Neuronal stem cell (in vitro differentiated cells): Measurements from ENCODE around the gene SOX8.
A peak's percentile ranks its signal among the peaks of the same experiment; 100 is the strongest.

ENCODE experiments used
- DNase-seq: peaks from one replicate; pipeline ENCODE4 v3.0.0-alpha.2; 2013; ENCODE audit warnings: low spot score
- H2AFZ ChIP-seq: one replicate; pipeline ENCODE4 v1.6.1; 2013; ENCODE audit warnings: mild to moderate bottlenecking, low read length, inconsistent platforms
- H2AK5ac ChIP-seq: 2 replicates; pipeline ENCODE4 v1.6.1; 2013; ENCODE audit warnings: low read depth, mild to moderate bottlenecking, inconsistent platforms, low read length, moderate library complexity, mixed read lengths
- H2BK120ac ChIP-seq: 2 replicates; pipeline ENCODE4 v1.6.1; 2013; ENCODE audit warnings: low read depth, mild to moderate bottlenecking, inconsistent platforms, low read length, moderate library complexity, mixed read lengths
- H2BK12ac ChIP-seq: one replicate; pipeline ENCODE4 v1.6.1; 2013; ENCODE audit warnings: low read length, inconsistent platforms
- H2BK15ac ChIP-seq: 2 replicates; pipeline ENCODE4 v1.6.1; 2013; ENCODE audit warnings: mild to moderate bottlenecking, low read length, inconsistent platforms, mixed read lengths
- H2BK5ac ChIP-seq: one replicate; pipeline ENCODE4 v1.6.1; 2013; ENCODE audit warnings: inconsistent platforms, mild to moderate bottlenecking, low read length, moderate library complexity
- H3K14ac ChIP-seq: one replicate; pipeline ENCODE4 v1.6.1; 2013; ENCODE audit warnings: low read length, inconsistent platforms
- H3K18ac ChIP-seq: 2 replicates; pipeline ENCODE4 v1.6.1; 2013; ENCODE audit warnings: low read length, inconsistent platforms
- H3K23ac ChIP-seq: 2 replicates; pipeline ENCODE4 v1.6.1; 2013; ENCODE audit warnings: low read depth, mild to moderate bottlenecking, mixed read lengths, low read length, inconsistent platforms; ENCODE audit not compliant: poor library complexity
- H3K27ac ChIP-seq: replicated peaks from 3 replicates; pipeline ENCODE4 v1.5.1; 2013; ENCODE audit warnings: low read length, inconsistent platforms
- H3K27me3 ChIP-seq, 3 experiments: 2 replicates each; pipeline ENCODE4 v1.6.1; 2013; ENCODE audit warnings: low read length in 3 of 3, mild to moderate bottlenecking in 2 of 3, inconsistent platforms in 1 of 3, low read depth in 1 of 3, mixed read lengths in 1 of 3, moderate library complexity in 1 of 3; ENCODE audit not compliant: control insufficient read depth in 3 of 3, insufficient read depth in 3 of 3
- H3K36me3 ChIP-seq, 2 donors: replicated peaks in 1 of 2; 2 replicates each; pipeline ENCODE4 v1.6.1; 2013; ENCODE audit warnings: low read length in 2 of 2; ENCODE audit not compliant: control insufficient read depth in 2 of 2, insufficient read depth in 2 of 2
- H3K4ac ChIP-seq: 2 replicates; pipeline ENCODE4 v1.6.1; 2013; ENCODE audit warnings: inconsistent platforms, mild to moderate bottlenecking, low read length, moderate library complexity
- H3K4me1 ChIP-seq, 2 donors: 1 replicate in 1 of 2; 2 replicates in 1 of 2; pipeline ENCODE4 v1.6.1; 2013; ENCODE audit warnings: low read length in 2 of 2, low read depth in 1 of 2; ENCODE audit not compliant: control insufficient read depth in 2 of 2, insufficient read depth in 1 of 2
- H3K4me2 ChIP-seq: one replicate; pipeline ENCODE4 v1.6.1; 2013; ENCODE audit warnings: mild to moderate bottlenecking, low read length, inconsistent platforms; ENCODE audit not compliant: insufficient read depth, poor library complexity, severe bottlenecking
- H3K4me3 ChIP-seq, 2 donors: 2 replicates each; pipeline ENCODE4 v1.5.1; 2013; ENCODE audit warnings: low read length in 2 of 2, mild to moderate bottlenecking in 2 of 2, inconsistent platforms in 1 of 2, moderate library complexity in 1 of 2
- H3K79me1 ChIP-seq: one replicate; pipeline ENCODE4 v1.6.1; 2013; ENCODE audit warnings: low read depth, mild to moderate bottlenecking, inconsistent platforms, low read length, moderate library complexity
- H3K9ac ChIP-seq: one replicate; pipeline ENCODE4 v1.6.1; 2013; ENCODE audit warnings: mild to moderate bottlenecking, low read depth, low read length, inconsistent platforms; ENCODE audit not compliant: poor library complexity
- H3K9me3 ChIP-seq, 2 donors: replicated peaks in 1 of 2; 2 replicates each; pipeline versions ENCODE3 to v1.6.1; 2013; ENCODE audit warnings: low read length in 2 of 2, mild to moderate bottlenecking in 2 of 2, inconsistent platforms in 1 of 2, low read depth in 1 of 2, mixed read lengths in 1 of 2, moderate library complexity in 1 of 2; ENCODE audit not compliant: control insufficient read depth in 2 of 2, insufficient read depth in 1 of 2
- H4K8ac ChIP-seq: one replicate; pipeline ENCODE4 v1.6.1; 2013; ENCODE audit warnings: low read depth, mild to moderate bottlenecking, inconsistent platforms, low read length, moderate library complexity
- H4K91ac ChIP-seq: one replicate; pipeline ENCODE4 v1.6.1; 2013; ENCODE audit warnings: low read length, low read depth, mild to moderate bottlenecking, inconsistent platforms; ENCODE audit not compliant: poor library complexity
- WGBS, 2 donors: extraction: QIAGEN DNeasy Blood & Tissue Kit; methylation state at CpG; one replicate each; pipeline ENCODE4 v1.1.7; 2013; ENCODE audit warnings: missing lambda C conversion rate in 2 of 2, mixed read lengths in 1 of 2; ENCODE audit not compliant: insufficient read length in 2 of 2, insufficient replicate concordance in 1 of 2; ENCODE audit errors: extremely low coverage in 2 of 2; 5-methylcytosine and 5-hydroxymethylcytosine counted together

The SOX8 gene

GRCh38 chr16:943971-944370, 37.6 kb upstream of the SOX8 start:
- H3K27ac ChIP-seq, result no peak overlapping the region
- no peak overlapping the region for H3K4me3 ChIP-seq
- no peak overlapping the region for H3K9ac ChIP-seq
- no peaks in the 10 kb centered on the region for H3K4me1 ChIP-seq
- H3K4ac ChIP-seq, result no peak overlapping the region
- H3K27me3 ChIP-seq, result no peaks in the 10 kb centered on the region
- no CpG with 5 or more reads among the region's 5 CpGs for WGBS, 2 donors
- no peak overlapping the region for H2AFZ ChIP-seq
- no peak overlapping the region for H4K8ac ChIP-seq
- no peak overlapping the region for H3K23ac ChIP-seq
- H2BK15ac ChIP-seq, result no peak overlapping the region
- H2BK12ac ChIP-seq, result no peak overlapping the region
- H3K36me3 ChIP-seq, result no peaks in the 10 kb centered on the region
- H3K79me1 ChIP-seq, result no peaks in the 10 kb centered on the region
- no peak for DNase-seq
- no peak overlapping the region for H2BK5ac ChIP-seq
- no peak overlapping the region for H3K14ac ChIP-seq
- H4K91ac ChIP-seq, result no peak overlapping the region
- H2BK120ac ChIP-seq, result no peak overlapping the region
- no peak overlapping the region for H3K18ac ChIP-seq
- peaks cover 14 to 39% of the 10 kb centered on the region in 2 donors for H3K9me3 ChIP-seq
- H2AK5ac ChIP-seq, result no peak overlapping the region
- no peak overlapping the region for H3K4me2 ChIP-seq

- Histone ChIP-seq H2BK12ac (no peak overlapping the region), H3K36me3 (no peaks in the 10 kb centered on the region), H4K91ac (no peak overlapping the region), H2BK5ac (no peak overlapping the region), H3K14ac (no peak overlapping the region), H3K23ac (no peak overlapping the region), H3K27me3 (no peaks in the 10 kb centered on the region), H3K9ac (no peak overlapping the region), H3K18ac (no peak overlapping the region), H3K79me1 (no peaks in the 10 kb centered on the region), H2AFZ (no peak overlapping the region), H2BK120ac (no peak overlapping the region), H4K8ac (no peak overlapping the region), H3K27ac (no peak overlapping the region), H3K4me2 (no peak overlapping the region), H3K4ac (no peak overlapping the region), H3K4me3 (no peak overlapping the region), H2AK5ac (no peak overlapping the region), H2BK15ac (no peak overlapping the region), H3K9me3 (peaks cover 14 to 32% of the 10 kb centered on the region in 2 donors), H3K4me1 (no peaks in the 10 kb centered on the region)
- WGBS, 2 donors, result 100% methylated on average over 1 of the region's 10 CpGs; no CpG with 5 or more reads in 1 of the 2 donors
- DNase-seq, result no peak
Observed at GRCh38 chr16:945271-946047, 36.1 kb upstream of the SOX8 start.

- DNase-seq, result no peak
- H3K14ac ChIP-seq, result no peak overlapping the region
- WGBS, 2 donors, result no CpG with 5 or more reads among the region's 8 CpGs
- H2AK5ac ChIP-seq, result no peak overlapping the region
- H3K4ac ChIP-seq, result no peak overlapping the region
- no peak overlapping the region for H4K8ac ChIP-seq
- no peak overlapping the region for H3K18ac ChIP-seq
- no peak overlapping the region for H2BK5ac ChIP-seq
- H2BK15ac ChIP-seq, result no peak overlapping the region
- no peaks in the 10 kb centered on the region for H3K27me3 ChIP-seq
- H2BK12ac ChIP-seq, result no peak overlapping the region
- no peak overlapping the region for H3K9ac ChIP-seq
- no peaks in the 10 kb centered on the region for H3K36me3 ChIP-seq
- H2BK120ac ChIP-seq, result no peak overlapping the region
- H3K4me3 ChIP-seq, result no peak overlapping the region
- H3K4me2 ChIP-seq, result no peak overlapping the region
- H3K23ac ChIP-seq, result no peak overlapping the region
- H3K4me1 ChIP-seq, result no peaks in the 10 kb centered on the region
- no peaks in the 10 kb centered on the region for H3K79me1 ChIP-seq
- peaks cover 14 to 30% of the 10 kb centered on the region in 2 donors for H3K9me3 ChIP-seq
- no peak overlapping the region for H4K91ac ChIP-seq
- no peak overlapping the region for H3K27ac ChIP-seq
- no peak overlapping the region for H2AFZ ChIP-seq
Observed at GRCh38 chr16:946048-946395, 35.5 kb upstream of the SOX8 start.

- H3K4me1 ChIP-seq, result no peaks in the 10 kb centered on the region
- no peak overlapping the region for H2BK15ac ChIP-seq
- no CpG with 5 or more reads among the region's 21 CpGs for WGBS, 2 donors
- no peaks in the 10 kb centered on the region for H3K27me3 ChIP-seq
- no peak overlapping the region for H3K4ac ChIP-seq
- no peak overlapping the region for H2BK120ac ChIP-seq
- H3K18ac ChIP-seq, result peak overlapping the region; percentile 38
- H3K79me1 ChIP-seq, result peaks cover 2% of the 10 kb centered on the region
- H3K36me3 ChIP-seq, result peaks cover 0 to 4% of the 10 kb centered on the region in 2 donors
- no peak for DNase-seq
- H3K9me3 ChIP-seq, result peaks cover 10 to 16% of the 10 kb centered on the region in 2 donors
- H3K23ac ChIP-seq, result no peak overlapping the region
- no peak overlapping the region for H2AK5ac ChIP-seq
- no peak overlapping the region for H2AFZ ChIP-seq
- H4K8ac ChIP-seq, result no peak overlapping the region
- no peak overlapping the region for H4K91ac ChIP-seq
- no peak overlapping the region for H3K9ac ChIP-seq
- H3K4me2 ChIP-seq, result no peak overlapping the region
- no peak overlapping the region for H2BK12ac ChIP-seq
- H2BK5ac ChIP-seq, result no peak overlapping the region
- H3K14ac ChIP-seq, result no peak overlapping the region
- no peak overlapping the region for H3K27ac ChIP-seq
- H3K4me3 ChIP-seq, result no peak overlapping the region
Observed at GRCh38 chr16:947255-947921, 34.2 kb upstream of the SOX8 start.
